A549 (cell line): Measurements from ENCODE around the gene SRPK2. TPM values are rescaled to one million over a fixed set of nuclear protein-coding genes. Genes with fewer than 3 reads are reported as not detected.

Experiments used
- ATAC-seq, 2 experiments: fragments of 200-7000 bp in 1 of 2; fragments of >200 bp in 1 of 2; cut with Nextera tagmentation in 1 of 2; cut with Tn5 transposase in 1 of 2; 3 replicates each; pipeline versions ENCODE4 v1.8.0 to v1.9.1; 2018 to 2020; ENCODE audit warnings: mild to moderate bottlenecking in 1 of 2, moderate library complexity in 1 of 2
- CTCF ChIA-PET: fragments of 300-600 bp; sonication (Branson Sonifier 250); formaldehyde crosslinking; extraction: SDS; loops from one replicate; lab custom pipeline; 2021; ENCODE audit warnings: antibody characterized with exemption, inconsistent platforms; lab: Yijun Ruan, JAX
- POLR2A ChIA-PET: fragments of 350-600 bp; formaldehyde crosslinking; extraction: SDS; loops from one replicate; lab custom pipeline; 2021; ENCODE audit warnings: antibody characterized with exemption, inconsistent platforms; lab: Yijun Ruan, JAX
- DNase-seq, 2 experiments: peaks; one replicate each; pipeline versions ENCODE4 v3.0.0 to v3.0.0-alpha.2; 2011 to 2016; ENCODE audit warnings: low read depth in 1 of 2, low spot score in 1 of 2
- FAIRE-seq: peaks from 2 replicates; lab custom pipeline; 2011; peaks lifted over from hg19 to GRCh38; lab: Jason Lieb, UNC
- H3K27ac ChIP-seq, 2 experiments: fragments of >200 bp; sonication (Bioruptor Twin); formaldehyde crosslinking; 3 replicates each; pipeline ENCODE4 v1.5.1; 2016 to 2017
- H3K4me1 ChIP-seq: fragments of >200 bp; sonication (Bioruptor Twin); formaldehyde crosslinking; 3 replicates; pipeline ENCODE4 v1.6.1; 2016
- H3K4me2 ChIP-seq: fragments of >200 bp; sonication (Bioruptor Twin); formaldehyde crosslinking; 3 replicates; pipeline ENCODE4 v1.6.1; 2016
- H3K4me3 ChIP-seq: fragments of >200 bp; sonication (Bioruptor Twin); formaldehyde crosslinking; 3 replicates; pipeline ENCODE4 v1.5.1; 2016
- H3K9me3 ChIP-seq: fragments of >200 bp; sonication (Bioruptor Twin); formaldehyde crosslinking; 3 replicates; pipeline ENCODE4 v1.6.1; 2016
- BCL3 ChIP-seq: fragments of >200 bp; sonication (Bioruptor Twin); formaldehyde crosslinking; IDR thresholded peaks from 3 replicates; pipeline ENCODE4 v1.6.1; 2016
- CBX2 ChIP-seq: fragments of 200-600 bp; sonication (generic); IDR thresholded peaks from 2 replicates; pipeline ENCODE4 v1.6.1; 2016; ENCODE audit warnings: low read depth, mild to moderate bottlenecking, borderline replicate concordance
- CTCF ChIP-seq: fragments of >200 bp; sonication (Bioruptor Twin); formaldehyde crosslinking; IDR thresholded peaks from 3 replicates; pipeline ENCODE4 v1.5.1; 2016
- EHF ChIP-seq: fragments of 250-450 bp; sonication (Bioruptor Pico); IDR thresholded peaks from 2 replicates; pipeline ENCODE4 v1.5.0; 2020; ENCODE audit warnings: mild to moderate bottlenecking
- ELK1 ChIP-seq: fragments of 150-350 bp; IDR thresholded peaks from 2 replicates; pipeline ENCODE4 v1.6.1; 2014; ENCODE audit warnings: low read depth, mild to moderate bottlenecking, low read length
- EP300 ChIP-seq, 2 experiments: fragments of >200 bp; sonication (Bioruptor Twin); formaldehyde crosslinking; IDR thresholded peaks; 2 replicates in 1 of 2; 3 replicates in 1 of 2; pipeline ENCODE4 v1.6.1; 2016 to 2017
- ESRRA ChIP-seq: fragments of 150-350 bp; IDR thresholded peaks from 2 replicates; pipeline ENCODE4 v1.6.1; 2014; ENCODE audit warnings: mild to moderate bottlenecking, low read length, borderline replicate concordance
- FOSL2 ChIP-seq, 2 experiments: fragments of 450-650 bp in 1 of 2; fragments of >200 bp in 1 of 2; sonication (Bioruptor Twin) in 1 of 2; formaldehyde crosslinking; IDR thresholded peaks; 2 replicates each; pipeline versions ENCODE4 v1.5.0 to v1.6.1; 2016 to 2020; ENCODE audit warnings: mild to moderate bottlenecking in 1 of 2, moderate library complexity in 1 of 2
- HES2 ChIP-seq: fragments of >200 bp; sonication (Bioruptor Twin); formaldehyde crosslinking; IDR thresholded peaks from 2 replicates; pipeline ENCODE4 v1.6.1; 2016
- HEYL ChIP-seq: fragments of 250-450 bp; sonication (Bioruptor Pico); IDR thresholded peaks from 2 replicates; pipeline ENCODE4 v1.8.0; 2021; ENCODE audit warnings: mild to moderate bottlenecking, moderate library complexity
- HOXB13 ChIP-seq: fragments of 250-450 bp; sonication (Bioruptor Pico); IDR thresholded peaks from 2 replicates; pipeline ENCODE4 v1.5.0; 2020; ENCODE audit warnings: low read depth, mild to moderate bottlenecking, moderate library complexity
- KDM1A ChIP-seq: fragments of 200-600 bp; sonication (generic); IDR thresholded peaks from 2 replicates; pipeline ENCODE4 v1.6.1; 2016; ENCODE audit warnings: low read depth, mild to moderate bottlenecking
- KDM5A ChIP-seq: fragments of 200-600 bp; sonication (generic); IDR thresholded peaks from 2 replicates; pipeline ENCODE4 v1.6.1; 2016; ENCODE audit warnings: antibody characterized with exemption, mild to moderate bottlenecking
- MAFK ChIP-seq: fragments of 450-650 bp; IDR thresholded peaks from 2 replicates; pipeline ENCODE4 v1.6.1; 2014; ENCODE audit not compliant: partially characterized antibody
- MAX ChIP-seq: IDR thresholded peaks from 2 replicates; pipeline ENCODE4 v1.6.1; 2012
- MAZ ChIP-seq: fragments of 150-350 bp; IDR thresholded peaks from 2 replicates; pipeline ENCODE4 v1.6.1; 2014; ENCODE audit warnings: antibody characterized with exemption, low read depth, low read length, borderline replicate concordance
- NFE2L2 ChIP-seq: fragments of 150-350 bp; conservative IDR thresholded peaks from 2 replicates; pipeline ENCODE4 v1.6.1; 2014; ENCODE audit warnings: low read length
- NPAS2 ChIP-seq: fragments of 250-450 bp; sonication (Bioruptor Pico); IDR thresholded peaks from 2 replicates; pipeline ENCODE4 v1.8.0; 2022; ENCODE audit warnings: mild to moderate bottlenecking, moderate library complexity, borderline replicate concordance
- PBX3 ChIP-seq: IDR thresholded peaks from 2 replicates; pipeline ENCODE4 v1.6.1; 2012
- POLR2A ChIP-seq: IDR thresholded peaks from 2 replicates; pipeline ENCODE4 v1.6.1; 2012; ENCODE audit warnings: mild to moderate bottlenecking, low read length
- TP53 ChIP-seq: fragments of 250-450 bp; sonication (Bioruptor Pico); IDR thresholded peaks from 2 replicates; pipeline ENCODE4 v1.5.0; 2021; ENCODE audit warnings: mild to moderate bottlenecking, moderate library complexity
- USF2 ChIP-seq: fragments of 450-650 bp; IDR thresholded peaks from 2 replicates; pipeline ENCODE4 v1.6.1; 2014; ENCODE audit warnings: antibody characterized with exemption
- ZC3H11A ChIP-seq: fragments of 450-650 bp; IDR thresholded peaks from 2 replicates; pipeline ENCODE4 v1.6.1; 2014; ENCODE audit warnings: antibody characterized with exemption, mild to moderate bottlenecking
- ZNF302 ChIP-seq: fragments of 250-450 bp; sonication (Bioruptor Pico); IDR thresholded peaks from 2 replicates; pipeline ENCODE4 v1.9.0; 2021; ENCODE audit warnings: inconsistent platforms, mild to moderate bottlenecking, moderate library complexity
- WGBS: methylation state at CpG from one replicate; pipeline ENCODE4 v1.1.6; 2017; ENCODE audit errors: missing lambda C conversion rate; 5-methylcytosine and 5-hydroxymethylcytosine counted together
- polyA plus RNA-seq, 4 experiments: library from polyadenylated mRNA; depleted of rRNA in 3 of 4; stranded (reverse); fragments of >200 nt; fragmentation: RNase III in 1 of 4; extraction: RNeasy Plus Mini Kit Qiagen cat#74134 plus additional on column Dnase treatment in 1 of 4; gene quantifications; 2 replicates in 3 of 4; 3 replicates in 1 of 4; pipeline ENCODE4 v1.2.3, GENCODE V29; 2011 to 2017

The SRPK2 gene
- polyA plus RNA-seq, 2 of the 4 experiments (the other 2 are of a cell fraction) = 23.0 to 30.9 TPM

- TF ChIP-seq NPAS2 (CRISPR knock-in tag) = no peak
These were observed 289.7 kb downstream of the SRPK2 start (continued) for GRCh38 chr7:105098863-105099515.

GRCh38 chr7:105097619-105098018 lies 291.1 kb downstream of the SRPK2 start:
- no peak for FAIRE-seq
- DNase-seq = peak; percentile 26 to 33
- 29% methylated on average over 7 of the region's 7 CpGs for WGBS
- H3K27ac ChIP-seq = peak overlapping the region in 1 of 2 experiments; percentile 13; a peak in 1 of 6 replicates
- no peak overlapping the region for H3K4me3 ChIP-seq
- peak; percentile 69 to 70; a peak in 5 of 6 replicates for ATAC-seq
- POLR2A ChIA-PET = no interaction called here
- H3K4me2 ChIP-seq = peak overlapping the region; percentile 51
- peaks cover 22% of the 10 kb centered on the region for H3K4me1 ChIP-seq
- TF ChIP-seq FOSL2 (IDR thresholded peaks at IDR 0.05) (no peak), FOSL2 (CRISPR knock-in tag; IDR thresholded peaks at IDR 0.05) (peak; percentile 67; the same call in 1 of the 2 replicates), ESRRA (no peak), USF2 (no peak)
- H3K9me3 ChIP-seq = no peaks in the 10 kb centered on the region
- CTCF ChIA-PET = interaction anchor here (1.0 kb wide), 1 partner anchor 116 kb away, joined by 3 read pairs; no protein-coding TSS in a partner anchor

GRCh38 chr7:105096306-105096705 lies 292.4 kb downstream of the SRPK2 start:
- Histone ChIP-seq H3K4me1 (peaks cover 22% of the 10 kb centered on the region), H3K27ac (no peak overlapping the region), H3K9me3 (no peaks in the 10 kb centered on the region), H3K4me2 (no peak overlapping the region), H3K4me3 (no peak overlapping the region)
- no peak for FAIRE-seq
- no peak for ATAC-seq
- WGBS = 92% methylated on average over 3 of the region's 3 CpGs
- no peak for TF ChIP-seq EP300 (IDR thresholded peaks at IDR 0.05)
- TF ChIP-seq TP53 (CRISPR knock-in tag) = no peak
- no peak for TF ChIP-seq ESRRA
- TF ChIP-seq KDM5A = no peak
- TF ChIP-seq ELK1 = no peak
- no peak for TF ChIP-seq BCL3
- no peak for TF ChIP-seq MAZ
- no peak for TF ChIP-seq HES2
- DNase-seq = no peak
- ChIA-PET CTCF (interaction anchor here (1.8 kb wide), 1 partner anchor 115 kb away, joined by 6 read pairs; no protein-coding TSS in a partner anchor), POLR2A (no interaction called here)

GRCh38 chr7:105094966-105095365 lies 293.8 kb downstream of the SRPK2 start:
- ATAC-seq (no peak), FAIRE-seq (no peak), DNase-seq (no peak)
- peaks cover 22% of the 10 kb centered on the region for H3K4me1 ChIP-seq
- H3K4me3 ChIP-seq = no peak overlapping the region
- POLR2A ChIA-PET = no interaction called here
- H3K9me3 ChIP-seq = no peaks in the 10 kb centered on the region
- H3K4me2 ChIP-seq = no peak overlapping the region
- CTCF ChIA-PET = interaction anchor here (1.8 kb wide), 1 partner anchor 114 kb away, joined by 6 read pairs; no protein-coding TSS in a partner anchor
- no peak overlapping the region for H3K27ac ChIP-seq
- no peak for TF ChIP-seq KDM5A
- TF ChIP-seq MAX = no peak
- no peak for TF ChIP-seq HEYL
- no peak for TF ChIP-seq ZC3H11A
- no peak for TF ChIP-seq POLR2A
- no peak for TF ChIP-seq USF2
- TF ChIP-seq NFE2L2 = no peak
- no peak for TF ChIP-seq KDM1A
- TF ChIP-seq PBX3 = no peak
- TF ChIP-seq EHF = no peak
- TF ChIP-seq MAFK = no peak
- TF ChIP-seq HOXB13 (CRISPR knock-in tag) = no peak
- TF ChIP-seq CBX2 = no peak
- TF ChIP-seq CTCF = no peak
- TF ChIP-seq ZNF302 (CRISPR knock-in tag) = no peak
